Smooth muscle cell (in vitro differentiated cells): ENCODE data around the gene RBX1. TPM values are rescaled to one million over a fixed set of nuclear protein-coding genes. Genes with fewer than 3 reads are reported as not detected.

Source experiments
- DNase-seq: peaks from one replicate; lab custom pipeline; 2025; ENCODE audit not compliant: unreplicated experiment; lab: John Stamatoyannopoulos, UW
- H2AFZ ChIP-seq: fragments of 200-600 bp; sonication (generic); 2 replicates; pipeline ENCODE4 v1.6.0; 2016; ENCODE audit warnings: antibody characterized with exemption, low read depth, mild to moderate bottlenecking
- H3F3A ChIP-seq: fragments of 200-600 bp; sonication (generic); 2 replicates; pipeline ENCODE4 v1.6.0; 2017; ENCODE audit warnings: antibody characterized with exemption, low read depth
- H3K27ac ChIP-seq: fragments of 200-600 bp; sonication (generic); 2 replicates; pipeline ENCODE4 v1.5.1; 2016; ENCODE audit warnings: low read depth, mild to moderate bottlenecking
- H3K27me3 ChIP-seq: fragments of 200-600 bp; sonication (generic); 2 replicates; pipeline ENCODE4 v1.6.1; 2016; ENCODE audit warnings: low read depth, mild to moderate bottlenecking
- H3K36me3 ChIP-seq: fragments of 200-600 bp; sonication (generic); 2 replicates; pipeline ENCODE4 v1.5.1; 2016; ENCODE audit warnings: low read depth
- H3K4me1 ChIP-seq: fragments of 200-600 bp; sonication (generic); 2 replicates; pipeline ENCODE4 v1.5.1; 2016; ENCODE audit warnings: low read depth
- H3K4me2 ChIP-seq: fragments of 200-600 bp; sonication (generic); 2 replicates; pipeline ENCODE4 v1.6.0; 2016; ENCODE audit warnings: mild to moderate bottlenecking
- H3K4me3 ChIP-seq: fragments of 200-600 bp; sonication (generic); 2 replicates; pipeline ENCODE4 v1.5.1; 2016; ENCODE audit warnings: mild to moderate bottlenecking
- H3K79me2 ChIP-seq: fragments of 200-600 bp; sonication (generic); 2 replicates; pipeline ENCODE4 v1.6.0; 2016; ENCODE audit warnings: low read depth, mild to moderate bottlenecking
- H3K9ac ChIP-seq: fragments of 200-600 bp; sonication (generic); 2 replicates; pipeline ENCODE4 v1.6.0; 2016; ENCODE audit warnings: low read depth
- H3K9me3 ChIP-seq: fragments of 200-600 bp; sonication (generic); replicated peaks from 2 replicates; pipeline ENCODE4 v1.5.1; 2016; ENCODE audit warnings: low read depth
- H4K20me1 ChIP-seq: fragments of 200-600 bp; sonication (generic); 2 replicates; pipeline ENCODE4 v1.6.0; 2016; ENCODE audit warnings: low read depth
- WGBS: methylation state at CpG from one replicate; pipeline ENCODE4 v1.1.7; 2016; ENCODE audit warnings: low lambda C conversion rate; 5-methylcytosine and 5-hydroxymethylcytosine counted together
- polyA plus RNA-seq: library from polyadenylated mRNA; unstranded; fragments of >200 nt; fragmentation: Nextera tagmentation; extraction: Ambion mirVana; gene quantifications from 2 replicates; pipeline ENCODE4 v1.2.1, GENCODE V29; 2016
- total RNA-seq: library from RNA; depleted of rRNA; stranded (reverse); fragments of >200 nt; gene quantifications from 2 replicates; pipeline ENCODE4 v1.2.3, GENCODE V29; 2014
- TF ChIP-seq, protein P1 (sequence below): fragments of 200-600 bp; sonication (generic); IDR thresholded peaks from 2 replicates; pipeline ENCODE4 v1.5.1; 2017; ENCODE audit warnings: borderline replicate concordance, mild to moderate bottlenecking, antibody characterized with exemption; ENCODE audit not compliant: insufficient read depth, poor library complexity, severe bottlenecking

Gene RBX1
- total and polyA plus RNA-seq, 2 experiments from 2014 or later, result 127 to 277 TPM

DNA sequence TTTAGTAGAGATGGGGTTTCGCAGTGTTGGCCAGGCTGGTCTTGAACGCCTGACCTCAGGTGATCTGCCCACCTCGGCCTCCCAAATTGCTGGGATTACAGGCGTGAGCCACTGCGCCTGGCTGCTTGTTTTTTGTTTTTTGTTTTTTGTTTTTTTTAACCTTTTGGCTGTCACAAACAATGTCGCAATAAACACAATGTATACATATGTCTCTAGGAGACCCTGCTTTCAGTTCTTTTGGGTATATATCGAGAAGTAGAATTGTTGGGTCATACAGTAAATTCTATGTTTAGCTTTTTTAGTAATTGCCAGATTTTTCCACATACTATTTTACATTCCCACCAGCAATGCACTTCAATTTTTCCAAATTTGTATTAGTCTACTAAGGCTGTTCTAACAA lies 28.0 kb downstream of the RBX1 start:
- Histone ChIP-seq H3K36me3 (no peaks in the 10 kb centered on the region), H4K20me1 (no peaks in the 10 kb centered on the region), H3K4me1 (no peaks in the 10 kb centered on the region), H3K4me2 (no peak overlapping the region), H3K9me3 (no peaks in the 10 kb centered on the region), H3K27me3 (no peaks in the 10 kb centered on the region), H3K9ac (no peak overlapping the region), H3K27ac (no peak overlapping the region), H3F3A (no peaks in the 10 kb centered on the region), H3K4me3 (no peak overlapping the region), H2AFZ (no peak overlapping the region), H3K79me2 (no peaks in the 10 kb centered on the region)
- no peak for DNase-seq
- WGBS, result 97% methylated on average over 7 of the region's 7 CpGs
- TF ChIP-seq, protein P1, sequence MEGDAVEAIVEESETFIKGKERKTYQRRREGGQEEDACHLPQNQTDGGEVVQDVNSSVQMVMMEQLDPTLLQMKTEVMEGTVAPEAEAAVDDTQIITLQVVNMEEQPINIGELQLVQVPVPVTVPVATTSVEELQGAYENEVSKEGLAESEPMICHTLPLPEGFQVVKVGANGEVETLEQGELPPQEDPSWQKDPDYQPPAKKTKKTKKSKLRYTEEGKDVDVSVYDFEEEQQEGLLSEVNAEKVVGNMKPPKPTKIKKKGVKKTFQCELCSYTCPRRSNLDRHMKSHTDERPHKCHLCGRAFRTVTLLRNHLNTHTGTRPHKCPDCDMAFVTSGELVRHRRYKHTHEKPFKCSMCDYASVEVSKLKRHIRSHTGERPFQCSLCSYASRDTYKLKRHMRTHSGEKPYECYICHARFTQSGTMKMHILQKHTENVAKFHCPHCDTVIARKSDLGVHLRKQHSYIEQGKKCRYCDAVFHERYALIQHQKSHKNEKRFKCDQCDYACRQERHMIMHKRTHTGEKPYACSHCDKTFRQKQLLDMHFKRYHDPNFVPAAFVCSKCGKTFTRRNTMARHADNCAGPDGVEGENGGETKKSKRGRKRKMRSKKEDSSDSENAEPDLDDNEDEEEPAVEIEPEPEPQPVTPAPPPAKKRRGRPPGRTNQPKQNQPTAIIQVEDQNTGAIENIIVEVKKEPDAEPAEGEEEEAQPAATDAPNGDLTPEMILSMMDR, result no peak

- 93% methylated on average over 8 of the region's 8 CpGs for WGBS
- Histone ChIP-seq H2AFZ (no peak overlapping the region), H3K4me1 (no peaks in the 10 kb centered on the region), H3K36me3 (no peaks in the 10 kb centered on the region), H3K9me3 (no peaks in the 10 kb centered on the region), H3K27me3 (no peaks in the 10 kb centered on the region), H4K20me1 (no peaks in the 10 kb centered on the region), H3K4me3 (no peak overlapping the region), H3K9ac (no peak overlapping the region), H3K79me2 (no peaks in the 10 kb centered on the region), H3K27ac (no peak overlapping the region), H3K4me2 (no peak overlapping the region), H3F3A (no peaks in the 10 kb centered on the region)
- no peak for DNase-seq
- TF ChIP-seq, protein P1, result no peak
Measured at GRCh38 chr22:40979871-40980270, 28.7 kb downstream of the RBX1 start.

GRCh38 chr22:40982482-40983385 lies 31.6 kb downstream of the RBX1 start:
- TF ChIP-seq, protein P1, result no peak
- Histone ChIP-seq H3K9ac (no peak overlapping the region), H3K79me2 (no peaks in the 10 kb centered on the region), H3K36me3 (no peaks in the 10 kb centered on the region), H3K27me3 (no peaks in the 10 kb centered on the region), H4K20me1 (no peaks in the 10 kb centered on the region), H3F3A (no peaks in the 10 kb centered on the region), H3K27ac (no peak overlapping the region), H2AFZ (no peak overlapping the region), H3K4me1 (no peaks in the 10 kb centered on the region), H3K4me2 (no peak overlapping the region), H3K9me3 (no peaks in the 10 kb centered on the region), H3K4me3 (no peak overlapping the region)
- 81% methylated on average over 21 of the region's 21 CpGs for WGBS
- no peak for DNase-seq
